Measurements from ENCODE around the gene SLC15A3. TPM values are rescaled to one million over a fixed set of nuclear protein-coding genes. Genes with fewer than 3 reads are reported as not detected.

The SLC15A3 gene
- total RNA-seq, 2 experiments from 2014 or later: 12.6 to 41.4 TPM

GRCh38 chr11:60915248-60915914, 36.6 kb downstream of the SLC15A3 start:
- intact Hi-C loops (cut with micrococcal nuclease; ENCODE audit: unreplicated experiment): loop anchor here (1.0 to 2.0 kb wide), 4 partner anchors 10 to 245 kb away; partner anchors contain the start of genes SLC15A3 and VPS37C
- no peaks in the 10 kb centered on the region for H3K9me2 ChIP-seq (ENCODE audit: insufficient read depth, low read length)
- CTCF ChIA-PET (ENCODE audit: unreplicated experiment): interaction anchor here (0.5 to 3.0 kb wide), 8 partner anchors 10 to 73 kb away, joined by 3 to 17 read pairs (median 4); no protein-coding TSS in a partner anchor
- BruUV-seq (replicated peaks): no TSS peak
- H2AFZ ChIP-seq (ENCODE audit: low read length): peak overlapping the region; percentile 5; the same call in 1 of the 2 replicates
- H3K4me2 ChIP-seq (ENCODE audit: low read length): peak overlapping the region; percentile 77
- H3K27ac ChIP-seq (ENCODE audit: low read depth, low read length, poor library complexity, severe bottlenecking): peak overlapping the region; percentile 82
- peaks cover 6% of the 10 kb centered on the region; the same call in 1 of the 2 replicates for H3K9me3 ChIP-seq (ENCODE audit: low read length)
- peak; percentile 87 for DNase-seq (ENCODE audit: low spot score)
- peaks cover 65% of the 10 kb centered on the region for H3K4me1 ChIP-seq (ENCODE audit: insufficient read depth, low read length, poor library complexity, severe bottlenecking)
- H3K36me3 ChIP-seq (ENCODE audit: insufficient read depth, low read length): peaks cover 45% of the 10 kb centered on the region
- peaks cover 13% of the 10 kb centered on the region; the same call in 1 of the 2 replicates for H4K20me1 ChIP-seq (ENCODE audit: insufficient read depth, low read length)
- H3K4me3 ChIP-seq (ENCODE audit: low read depth, low read length, poor library complexity, severe bottlenecking): peak overlapping the region; percentile 83
- peaks cover 57% of the 10 kb centered on the region for H3K79me2 ChIP-seq (ENCODE audit: insufficient read depth, low read depth, low read length)
- TF ChIP-seq EZH2phosphoT487 (IDR thresholded peaks at IDR 0.05; ENCODE audit: borderline replicate concordance, low read depth, low read length): no peak
- peak; percentile 82 for TF ChIP-seq CTCF (conservative IDR thresholded peaks at IDR 0.05; ENCODE audit: low read length)
- POLR2A ChIA-PET: interaction anchor here (0.5 to 3.4 kb wide), 15 partner anchors 8 to 1684 kb away, joined by 3 to 21 read pairs (median 3); partner anchors contain the start of gene TMEM132A

- peak overlapping the region; percentile 77 for H3K4me2 ChIP-seq (ENCODE audit: low read length)
- H3K4me1 ChIP-seq (ENCODE audit: insufficient read depth, low read length, poor library complexity, severe bottlenecking): peaks cover 72% of the 10 kb centered on the region
- peaks cover 13% of the 10 kb centered on the region; the same call in 1 of the 2 replicates for H4K20me1 ChIP-seq (ENCODE audit: insufficient read depth, low read length)
- ChIA-PET CTCF (ENCODE audit: unreplicated experiment) (interaction anchor here (0.5 to 3.0 kb wide), 5 partner anchors 10 to 72 kb away, joined by 3 to 17 read pairs (median 3); no protein-coding TSS in a partner anchor), POLR2A (interaction anchor here (0.7 to 3.4 kb wide), 14 partner anchors 9 to 364 kb away, joined by 3 to 21 read pairs (median 4); partner anchors contain the start of gene TMEM132A)
- peaks cover 57% of the 10 kb centered on the region for H3K79me2 ChIP-seq (ENCODE audit: insufficient read depth, low read depth, low read length)
- peak overlapping the region; percentile 5; the same call in 1 of the 2 replicates for H2AFZ ChIP-seq (ENCODE audit: low read length)
- peaks cover 11% of the 10 kb centered on the region; the same call in 1 of the 2 replicates for H3K9me3 ChIP-seq (ENCODE audit: low read length)
- H3K9me2 ChIP-seq (ENCODE audit: insufficient read depth, low read length): no peaks in the 10 kb centered on the region
- TF ChIP-seq CTCF (conservative IDR thresholded peaks at IDR 0.05; ENCODE audit: low read length): no peak
- TF ChIP-seq EZH2phosphoT487 (IDR thresholded peaks at IDR 0.05; ENCODE audit: borderline replicate concordance, low read depth, low read length): no peak
- peaks cover 39% of the 10 kb centered on the region for H3K36me3 ChIP-seq (ENCODE audit: insufficient read depth, low read length)
- intact Hi-C loops (cut with micrococcal nuclease; ENCODE audit: unreplicated experiment): loop anchor here (1.0 to 2.0 kb wide), 4 partner anchors 11 to 246 kb away; partner anchors contain the start of genes SLC15A3 and VPS37C
- H3K4me3 ChIP-seq (ENCODE audit: low read depth, low read length, poor library complexity, severe bottlenecking): peak overlapping the region; percentile 83
- peak overlapping the region; percentile 82 for H3K27ac ChIP-seq (ENCODE audit: low read depth, low read length, poor library complexity, severe bottlenecking)
- peak; percentile 54 for DNase-seq (ENCODE audit: low spot score)
- no TSS peak for BruUV-seq (replicated peaks)
Observed at GRCh38 chr11:60914633-60915247, 37.2 kb downstream of the SLC15A3 start.

Data from OCI-LY7 (cell line).